Endodermal cell (in vitro differentiated cells): ENCODE results near the gene RERE. TPM values are rescaled to one million over a fixed set of nuclear protein-coding genes. Genes with fewer than 3 reads are reported as not detected.

Source experiments
- DNase-seq: peaks from one replicate; pipeline ENCODE4 v3.0.0-alpha.2; 2017
- H3K27ac ChIP-seq: 2 replicates; pipeline ENCODE4 v1.5.1; 2013; ENCODE audit warnings: mild to moderate bottlenecking, low read depth, low read length, moderate library complexity
- H3K27me3 ChIP-seq: 2 replicates; pipeline ENCODE4 v1.6.1; 2013; ENCODE audit warnings: mild to moderate bottlenecking, low read length, moderate library complexity; ENCODE audit not compliant: insufficient read depth, control insufficient read depth, poor library complexity, severe bottlenecking
- H3K36me3 ChIP-seq: 2 replicates; pipeline ENCODE4 v1.7.0; 2013; ENCODE audit warnings: mild to moderate bottlenecking, low read length, moderate library complexity; ENCODE audit not compliant: control insufficient read depth, insufficient read depth
- H3K4me1 ChIP-seq: one replicate; pipeline ENCODE4 v1.7.0; 2013; ENCODE audit warnings: low read length; ENCODE audit not compliant: control insufficient read depth, insufficient read depth
- H3K4me3 ChIP-seq: 2 replicates; pipeline ENCODE4 v1.5.1; 2013; ENCODE audit warnings: mild to moderate bottlenecking, low read length, moderate library complexity
- H3K9ac ChIP-seq: 2 replicates; pipeline ENCODE4 v1.6.1; 2013; ENCODE audit warnings: mild to moderate bottlenecking, low read length, moderate library complexity; ENCODE audit not compliant: poor library complexity, severe bottlenecking; ENCODE audit errors: extremely low read depth
- H3K9me3 ChIP-seq: 2 replicates; pipeline ENCODE4 v1.6.1; 2013; ENCODE audit warnings: mild to moderate bottlenecking, low read length, moderate library complexity; ENCODE audit not compliant: control insufficient read depth
- H3K27ac Mint-ChIP-seq: 2 replicates; pipeline ENCODE4 v1.8.0; 2020; ENCODE audit warnings: mixed read lengths
- H3K27me3 Mint-ChIP-seq: 2 replicates; pipeline ENCODE4 v1.8.0; 2021; ENCODE audit warnings: mild to moderate bottlenecking, mixed read lengths; ENCODE audit not compliant: insufficient read depth
- H3K36me3 Mint-ChIP-seq: 2 replicates; pipeline ENCODE4 v1.8.0; 2020; ENCODE audit warnings: low read depth, mixed read lengths
- H3K4me1 Mint-ChIP-seq: 2 replicates; pipeline ENCODE4 v1.8.0; 2020; ENCODE audit warnings: mixed read lengths
- H3K4me3 Mint-ChIP-seq: 2 replicates; pipeline ENCODE4 v1.8.0; 2020; ENCODE audit warnings: mild to moderate bottlenecking, moderate library complexity, mixed read lengths
- H3K9me3 Mint-ChIP-seq: 2 replicates; pipeline ENCODE4 v1.8.0; 2020; ENCODE audit warnings: mild to moderate bottlenecking, mixed read lengths
- WGBS, 2 experiments: methylation state at CpG; one replicate each; pipeline versions ENCODE4 v1.1.5 to v1.1.7; 2013; ENCODE audit warnings: missing lambda C conversion rate in 2 of 2, mixed read lengths in 1 of 2; ENCODE audit not compliant: insufficient coverage in 1 of 2, insufficient read length in 1 of 2; 5-methylcytosine and 5-hydroxymethylcytosine counted together
- total RNA-seq, 2 donors: library from RNA; stranded (reverse); fragmentation: NEBNext Ultra II Directional in 1 of 2; extraction: Animal tissue kit (Norgen Biotek cat#: 25700) in 1 of 2; gene quantifications; 2 replicates in 1 of 2; 3 replicates in 1 of 2; pipeline ENCODE4 v1.2.1, GENCODE V29; 2021
- TF ChIP-seq, protein P1 (sequence below): fragments of 200-600 bp; sonication (generic); conservative IDR thresholded peaks from 2 replicates; pipeline ENCODE4 v1.5.0; 2021; ENCODE audit warnings: antibody characterized with exemption, mild to moderate bottlenecking

The RERE gene
- total RNA-seq, 2 donors from 2014 or later: 159 to 179 TPM

DNA sequence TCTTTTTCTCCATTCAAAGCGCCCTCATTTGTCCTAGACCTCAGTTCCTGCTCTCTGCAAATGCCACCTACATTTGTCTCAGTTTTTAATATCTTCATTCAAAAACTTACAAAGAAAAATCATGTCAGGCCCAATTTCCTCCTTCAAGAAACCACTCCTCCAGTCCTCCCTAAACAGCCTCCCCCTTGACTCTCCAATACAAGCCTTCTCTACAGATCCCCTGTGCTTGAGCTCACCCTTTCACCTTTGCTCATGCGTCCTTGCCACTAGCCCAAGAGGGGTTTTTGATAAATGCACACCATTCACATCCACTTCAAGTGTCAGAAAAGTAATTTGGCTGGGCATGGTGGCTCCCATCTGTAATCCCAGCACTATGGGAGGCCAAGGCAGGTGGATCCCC, 140.6 kb downstream of the RERE start:
- TF ChIP-seq, protein P1, sequence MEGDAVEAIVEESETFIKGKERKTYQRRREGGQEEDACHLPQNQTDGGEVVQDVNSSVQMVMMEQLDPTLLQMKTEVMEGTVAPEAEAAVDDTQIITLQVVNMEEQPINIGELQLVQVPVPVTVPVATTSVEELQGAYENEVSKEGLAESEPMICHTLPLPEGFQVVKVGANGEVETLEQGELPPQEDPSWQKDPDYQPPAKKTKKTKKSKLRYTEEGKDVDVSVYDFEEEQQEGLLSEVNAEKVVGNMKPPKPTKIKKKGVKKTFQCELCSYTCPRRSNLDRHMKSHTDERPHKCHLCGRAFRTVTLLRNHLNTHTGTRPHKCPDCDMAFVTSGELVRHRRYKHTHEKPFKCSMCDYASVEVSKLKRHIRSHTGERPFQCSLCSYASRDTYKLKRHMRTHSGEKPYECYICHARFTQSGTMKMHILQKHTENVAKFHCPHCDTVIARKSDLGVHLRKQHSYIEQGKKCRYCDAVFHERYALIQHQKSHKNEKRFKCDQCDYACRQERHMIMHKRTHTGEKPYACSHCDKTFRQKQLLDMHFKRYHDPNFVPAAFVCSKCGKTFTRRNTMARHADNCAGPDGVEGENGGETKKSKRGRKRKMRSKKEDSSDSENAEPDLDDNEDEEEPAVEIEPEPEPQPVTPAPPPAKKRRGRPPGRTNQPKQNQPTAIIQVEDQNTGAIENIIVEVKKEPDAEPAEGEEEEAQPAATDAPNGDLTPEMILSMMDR: no peak
- Mint-ChIP-seq H3K4me1 (peaks cover 44% of the 10 kb centered on the region), H3K27me3 (no peaks in the 10 kb centered on the region), H3K27ac (peak overlapping the region; percentile 11), H3K36me3 (peaks cover 7% of the 10 kb centered on the region), H3K9me3 (no peaks in the 10 kb centered on the region), H3K4me3 (no peak overlapping the region)
- Histone ChIP-seq H3K4me3 (no peak overlapping the region), H3K36me3 (peaks cover 6% of the 10 kb centered on the region), H3K27me3 (no peaks in the 10 kb centered on the region), H3K27ac (no peak overlapping the region), H3K4me1 (peaks cover 3% of the 10 kb centered on the region), H3K9me3 (no peaks in the 10 kb centered on the region), H3K9ac (no peak overlapping the region)
- 91 to 100% methylated on average over 1 to 2 of the region's 2 CpGs for WGBS, 2 experiments
- DNase-seq: no peak

DNA sequence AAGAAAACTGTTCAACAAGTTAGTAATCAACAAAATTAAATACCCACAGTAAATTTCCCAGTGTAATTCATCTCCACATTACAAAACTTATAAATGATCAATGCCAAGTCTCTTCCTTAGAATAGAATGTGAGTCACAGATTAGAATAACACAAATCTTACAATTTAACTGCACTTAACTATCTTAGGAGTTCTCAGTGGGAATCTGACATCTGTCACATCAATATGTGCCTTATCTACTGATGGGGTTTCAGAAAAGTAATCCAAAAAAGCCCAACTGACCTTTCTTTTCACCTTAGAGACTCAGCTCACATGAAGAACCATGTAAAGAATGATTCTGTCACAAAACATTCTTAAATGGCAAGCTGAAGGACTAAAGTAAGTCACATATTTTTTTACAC, 141.4 kb downstream of the RERE start:
- no peaks in the 10 kb centered on the region for H3K9me3 Mint-ChIP-seq
- H3K9ac ChIP-seq: no peak overlapping the region
- H3K4me1 Mint-ChIP-seq: peaks cover 51% of the 10 kb centered on the region
- no peak for DNase-seq
- H3K36me3 ChIP-seq: peaks cover 6% of the 10 kb centered on the region
- no peak overlapping the region for H3K4me3 Mint-ChIP-seq
- H3K27ac Mint-ChIP-seq: no peak overlapping the region
- H3K36me3 Mint-ChIP-seq: peaks cover 7% of the 10 kb centered on the region
- no peak overlapping the region for H3K27ac ChIP-seq
- H3K4me3 ChIP-seq: no peak overlapping the region
- H3K9me3 ChIP-seq: no peaks in the 10 kb centered on the region
- TF ChIP-seq, protein P1: no peak
- H3K27me3 Mint-ChIP-seq: no peaks in the 10 kb centered on the region
- H3K27me3 ChIP-seq: no peaks in the 10 kb centered on the region
- H3K4me1 ChIP-seq: peaks cover 10% of the 10 kb centered on the region

DNA sequence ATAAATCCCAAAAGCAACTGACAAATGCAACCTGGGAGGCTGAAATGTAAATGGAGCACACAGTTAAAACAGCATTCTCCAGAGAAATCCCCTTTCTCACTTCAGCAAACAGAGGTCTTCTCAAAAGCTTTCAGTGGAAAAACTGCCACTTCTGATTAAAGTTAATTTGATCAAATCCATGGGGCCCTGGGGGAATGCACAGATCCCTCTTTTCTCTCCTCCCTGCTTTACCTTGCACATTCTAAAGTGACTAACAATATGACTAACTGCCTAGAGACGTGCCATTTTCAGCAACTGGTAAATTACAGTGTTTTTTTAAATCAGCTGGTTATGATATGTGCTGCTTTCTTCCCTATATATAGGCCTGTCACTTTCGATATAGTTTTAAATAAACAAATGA, 142.5 kb downstream of the RERE start:
- Mint-ChIP-seq H3K4me1 (peaks cover 63% of the 10 kb centered on the region), H3K36me3 (peaks cover 7% of the 10 kb centered on the region), H3K27me3 (no peaks in the 10 kb centered on the region), H3K4me3 (no peak overlapping the region), H3K9me3 (no peaks in the 10 kb centered on the region), H3K27ac (peak overlapping the region; percentile 9)
- H3K4me3 ChIP-seq: no peak overlapping the region
- H3K27me3 ChIP-seq: no peaks in the 10 kb centered on the region
- 73% methylated on average over 1 of the region's 2 CpGs; no CpG with 5 or more reads in 1 of the 2 experiments for WGBS, 2 experiments
- H3K4me1 ChIP-seq: peaks cover 21% of the 10 kb centered on the region
- no peak overlapping the region for H3K9ac ChIP-seq
- peaks cover 6% of the 10 kb centered on the region for H3K36me3 ChIP-seq
- TF ChIP-seq, protein P1: no peak
- no peaks in the 10 kb centered on the region for H3K9me3 ChIP-seq
- DNase-seq: no peak
- H3K27ac ChIP-seq: no peak overlapping the region
